CD4-positive, alpha-beta T cell (primary cell): ENCODE results near the gene COL19A1. TPM values are rescaled to one million over a fixed set of nuclear protein-coding genes. Genes with fewer than 3 reads are reported as not detected.

Experiments used
- ATAC-seq: fragments of 200-7000 bp; cut with Tn5 transposase; one replicate; pipeline ENCODE4 v1.10.0; 2022; ENCODE audit warnings: mild to moderate bottlenecking; ENCODE audit not compliant: poor library complexity
- CTCF ChIA-PET: fragments of 350-600 bp; sonication (Branson Sonifier 250); formaldehyde crosslinking; loops from one replicate; lab custom pipeline; 2021; ENCODE audit warnings: antibody characterized with exemption, inconsistent platforms; lab: Charles Lee
- POLR2A ChIA-PET: fragments of 350-600 bp; sonication (Branson Sonifier 250); formaldehyde crosslinking; loops from one replicate; lab custom pipeline; 2021; ENCODE audit warnings: antibody characterized with exemption, inconsistent platforms; lab: Charles Lee
- DNase-seq, 14 experiments: peaks; one replicate each; pipeline ENCODE4 v3.0.0-alpha.2; 2013 to 2020; ENCODE audit warnings: mixed read lengths in 2 of 14
- H3K27ac ChIP-seq, 2 donors: one replicate each; pipeline versions ENCODE4 v1.5.1 to v1.7.0; 2013; ENCODE audit warnings: low read length in 2 of 2, low read depth in 1 of 2, mild to moderate bottlenecking in 1 of 2
- H3K27me3 ChIP-seq, 2 experiments: 1 replicate in 1 of 2; 2 replicates in 1 of 2; pipeline versions ENCODE4 v1.6.1 to v1.7.0; 2013; ENCODE audit warnings: low read length in 2 of 2, control low read depth in 1 of 2, mild to moderate bottlenecking in 1 of 2, moderate library complexity in 1 of 2; ENCODE audit not compliant: insufficient read depth in 2 of 2, control insufficient read depth in 1 of 2
- H3K36me3 ChIP-seq: one replicate; pipeline ENCODE4 v1.6.1; 2013; ENCODE audit warnings: low read length, control low read depth; ENCODE audit not compliant: insufficient read depth
- H3K4me1 ChIP-seq: one replicate; pipeline ENCODE4 v1.6.1; 2013; ENCODE audit warnings: low read length, control low read depth; ENCODE audit not compliant: insufficient read depth
- H3K4me3 ChIP-seq: one replicate; pipeline ENCODE4 v1.5.1; 2013; ENCODE audit warnings: mild to moderate bottlenecking, low read length, moderate library complexity
- H3K9me3 ChIP-seq, 2 experiments: 1 replicate in 1 of 2; 2 replicates in 1 of 2; pipeline versions ENCODE4 v1.6.1 to v1.7.0; 2013; ENCODE audit warnings: low read length in 2 of 2, mild to moderate bottlenecking in 2 of 2, control low read depth in 1 of 2, moderate library complexity in 1 of 2; ENCODE audit not compliant: control insufficient read depth in 1 of 2, insufficient read depth in 1 of 2
- H3K27ac Mint-ChIP-seq: one replicate; pipeline ENCODE4 v1.8.0; 2020; ENCODE audit warnings: mixed read lengths
- H3K27me3 Mint-ChIP-seq: one replicate; pipeline ENCODE4 v1.8.0; 2021; ENCODE audit warnings: mixed read lengths
- H3K36me3 Mint-ChIP-seq: one replicate; pipeline ENCODE4 v1.8.0; 2021; ENCODE audit warnings: low read depth, mixed read lengths
- H3K4me1 Mint-ChIP-seq: one replicate; pipeline ENCODE4 v1.8.0; 2021; ENCODE audit warnings: low read depth, mixed read lengths
- H3K4me3 Mint-ChIP-seq: one replicate; pipeline ENCODE4 v1.8.0; 2020; ENCODE audit warnings: mild to moderate bottlenecking, mixed read lengths
- H3K9me3 Mint-ChIP-seq: one replicate; pipeline ENCODE4 v1.8.0; 2020; ENCODE audit warnings: mixed read lengths
- intact Hi-C, 2 experiments: fragments of 100-400 bp; cut with DNase I in 1 of 2; cut with micrococcal nuclease in 1 of 2; formaldehyde crosslinking; loops; one replicate each; pipeline versions ENCODE4 v1.15.1 to v1.9.0; 2023 to 2025; cut with DNase I, micrococcal nuclease
- total RNA-seq, 174 experiments: library from RNA in 2 of 174; stranded (reverse) in 2 of 174; gene quantifications; one replicate each; pipeline ENCODE4 v1.2.3 and lab custom pipeline; 2021 to 2026
- TF ChIP-seq, protein P1 (sequence below): fragments of 200-600 bp; IDR thresholded peaks from one replicate; pipeline ENCODE4 v1.8.0; 2022; ENCODE audit warnings: antibody characterized with exemption, mild to moderate bottlenecking

The COL19A1 gene
- total RNA-seq, 2 experiments from 2014 or later = not detected

DNA sequence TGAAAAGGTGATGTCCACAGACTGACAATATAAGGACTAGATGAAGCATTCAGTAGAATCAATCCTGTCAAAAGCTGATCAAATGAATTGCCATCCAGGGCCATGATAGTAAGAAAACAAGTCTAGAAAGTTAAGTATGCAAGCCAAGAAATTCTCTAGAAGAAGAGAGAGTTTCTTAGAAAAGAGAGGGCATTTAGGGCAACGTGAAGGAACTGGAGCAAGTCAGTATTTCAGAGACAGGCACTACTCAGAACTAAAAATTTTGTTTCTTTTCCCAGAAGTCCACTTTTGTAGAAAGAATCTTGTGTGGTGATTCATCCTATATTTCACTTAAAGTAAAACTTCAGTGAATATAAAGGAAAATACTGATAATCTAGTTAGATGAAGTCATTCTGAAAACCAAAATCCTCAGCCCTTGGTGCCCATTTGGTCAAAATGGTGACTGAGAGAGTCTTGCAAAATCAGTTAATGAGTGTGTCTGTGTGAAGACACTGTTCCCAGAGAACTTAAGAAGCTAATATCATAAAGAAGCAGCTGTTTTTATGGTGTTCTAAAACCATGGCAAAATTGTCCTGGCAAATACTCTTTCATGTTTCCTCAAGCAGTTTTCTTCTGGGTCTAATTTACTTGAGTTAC lies 82.2 kb downstream of the COL19A1 start:
- TF ChIP-seq, protein P1, sequence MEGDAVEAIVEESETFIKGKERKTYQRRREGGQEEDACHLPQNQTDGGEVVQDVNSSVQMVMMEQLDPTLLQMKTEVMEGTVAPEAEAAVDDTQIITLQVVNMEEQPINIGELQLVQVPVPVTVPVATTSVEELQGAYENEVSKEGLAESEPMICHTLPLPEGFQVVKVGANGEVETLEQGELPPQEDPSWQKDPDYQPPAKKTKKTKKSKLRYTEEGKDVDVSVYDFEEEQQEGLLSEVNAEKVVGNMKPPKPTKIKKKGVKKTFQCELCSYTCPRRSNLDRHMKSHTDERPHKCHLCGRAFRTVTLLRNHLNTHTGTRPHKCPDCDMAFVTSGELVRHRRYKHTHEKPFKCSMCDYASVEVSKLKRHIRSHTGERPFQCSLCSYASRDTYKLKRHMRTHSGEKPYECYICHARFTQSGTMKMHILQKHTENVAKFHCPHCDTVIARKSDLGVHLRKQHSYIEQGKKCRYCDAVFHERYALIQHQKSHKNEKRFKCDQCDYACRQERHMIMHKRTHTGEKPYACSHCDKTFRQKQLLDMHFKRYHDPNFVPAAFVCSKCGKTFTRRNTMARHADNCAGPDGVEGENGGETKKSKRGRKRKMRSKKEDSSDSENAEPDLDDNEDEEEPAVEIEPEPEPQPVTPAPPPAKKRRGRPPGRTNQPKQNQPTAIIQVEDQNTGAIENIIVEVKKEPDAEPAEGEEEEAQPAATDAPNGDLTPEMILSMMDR = no peak
- no peak for ATAC-seq
- CTCF ChIA-PET = no interaction called here
- Histone ChIP-seq H3K9me3 (no peaks in the 10 kb centered on the region), H3K27me3 (peaks cover 0 to 15% of the 10 kb centered on the region in 2 experiments), H3K4me1 (no peaks in the 10 kb centered on the region), H3K4me3 (no peak overlapping the region), H3K27ac (no peak overlapping the region), H3K36me3 (no peaks in the 10 kb centered on the region)
- H3K4me3 Mint-ChIP-seq = no peak overlapping the region
- no peaks in the 10 kb centered on the region for H3K36me3 Mint-ChIP-seq
- H3K27me3 Mint-ChIP-seq = peaks cover 17% of the 10 kb centered on the region
- H3K4me1 Mint-ChIP-seq = no peaks in the 10 kb centered on the region
- DNase-seq = no peak
- no peak overlapping the region for H3K27ac Mint-ChIP-seq
- POLR2A ChIA-PET = no interaction called here
- H3K9me3 Mint-ChIP-seq = no peaks in the 10 kb centered on the region
- intact Hi-C loops = no loop called here

DNA sequence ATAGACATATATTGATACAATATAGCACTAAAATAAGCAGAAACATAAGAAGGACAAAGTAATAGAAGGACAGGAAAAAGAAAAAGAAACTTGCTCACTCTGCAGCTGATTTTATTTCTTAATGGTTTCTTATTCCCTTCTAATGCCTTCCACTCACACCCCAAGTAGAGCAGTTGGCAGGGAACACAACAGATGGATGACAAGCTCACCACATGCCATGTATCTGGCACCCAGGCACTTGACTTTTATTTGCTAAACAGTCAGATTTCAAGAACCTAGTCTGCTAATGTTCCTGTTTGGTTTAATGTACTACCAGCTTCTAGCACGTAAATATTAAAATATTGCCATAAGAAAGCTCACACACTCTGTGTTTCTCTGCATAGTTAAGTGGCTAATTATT lies 87.1 kb downstream of the COL19A1 start:
- no peak overlapping the region for H3K4me3 Mint-ChIP-seq
- H3K36me3 Mint-ChIP-seq = no peaks in the 10 kb centered on the region
- H3K27ac ChIP-seq = no peak overlapping the region
- no peaks in the 10 kb centered on the region for H3K9me3 Mint-ChIP-seq
- TF ChIP-seq, protein P1 = no peak
- no peaks in the 10 kb centered on the region for H3K36me3 ChIP-seq
- peaks cover 29% of the 10 kb centered on the region for H3K27me3 Mint-ChIP-seq
- DNase-seq (no peak), ATAC-seq (no peak)
- intact Hi-C loops = no loop called here
- ChIA-PET POLR2A (interaction anchor here (0.5 kb wide), 1 partner anchor 13 kb away, joined by 3 read pairs; no protein-coding TSS in a partner anchor), CTCF (no interaction called here)
- no peak overlapping the region for H3K4me3 ChIP-seq
- no peaks in the 10 kb centered on the region for H3K4me1 ChIP-seq
- H3K27me3 ChIP-seq = peaks cover 0 to 16% of the 10 kb centered on the region in 2 experiments
- no peaks in the 10 kb centered on the region for H3K4me1 Mint-ChIP-seq
- no peak overlapping the region for H3K27ac Mint-ChIP-seq
- no peaks in the 10 kb centered on the region for H3K9me3 ChIP-seq

GRCh38 chr6:69954733-69955132 lies 88.4 kb downstream of the COL19A1 start:
- DNase-seq (no peak), ATAC-seq (no peak)
- TF ChIP-seq, protein P1 = no peak
- Histone ChIP-seq H3K4me1 (no peaks in the 10 kb centered on the region), H3K27me3 (peaks cover 0 to 7% of the 10 kb centered on the region in 2 experiments), H3K4me3 (no peak overlapping the region), H3K27ac (no peak overlapping the region), H3K36me3 (no peaks in the 10 kb centered on the region), H3K9me3 (no peaks in the 10 kb centered on the region)
- H3K4me3 Mint-ChIP-seq = no peak overlapping the region
- H3K4me1 Mint-ChIP-seq = no peaks in the 10 kb centered on the region
- H3K27me3 Mint-ChIP-seq = peaks cover 22% of the 10 kb centered on the region
- H3K36me3 Mint-ChIP-seq = no peaks in the 10 kb centered on the region
- no peaks in the 10 kb centered on the region for H3K9me3 Mint-ChIP-seq
- ChIA-PET CTCF (no interaction called here), POLR2A (no interaction called here)
- no peak overlapping the region for H3K27ac Mint-ChIP-seq
- intact Hi-C loops = no loop called here
